GM19239 (cell line): ENCODE data around the gene DCAF11.

Experiments
- DNase-seq: peaks from one replicate; pipeline ENCODE4 v3.0.0; 2011; ENCODE audit warnings: low spot score; ENCODE audit not compliant: insufficient read length
- FAIRE-seq: peaks from 2 replicates; lab custom pipeline; 2011; peaks lifted over from hg19 to GRCh38; lab: Jason Lieb, UNC

Gene DCAF11

GRCh38 chr14:24150567-24150966, 36.0 kb downstream of the DCAF11 start:
- DNase-seq = no peak
- FAIRE-seq = no peak

GRCh38 chr14:24150993-24151392, 36.4 kb downstream of the DCAF11 start:
- no peak for FAIRE-seq
- DNase-seq = no peak

- FAIRE-seq (no peak), DNase-seq (no peak)
Measured at GRCh38 chr14:24151404-24152080, 37.0 kb downstream of the DCAF11 start.

GRCh38 chr14:24155100-24155499, 40.5 kb downstream of the DCAF11 start:
- no peak for DNase-seq
- no peak for FAIRE-seq

GRCh38 chr14:24156840-24157239, 42.3 kb downstream of the DCAF11 start:
- FAIRE-seq (no peak), DNase-seq (no peak)

- no peak for DNase-seq
- FAIRE-seq = no peak
Measured at GRCh38 chr14:24157331-24157730, 42.8 kb downstream of the DCAF11 start.

GRCh38 chr14:24159777-24160498, 45.4 kb downstream of the DCAF11 start:
- FAIRE-seq = no peak

GRCh38 chr14:24160499-24160849, 45.9 kb downstream of the DCAF11 start:
- DNase-seq (no peak), FAIRE-seq (no peak)

More at GRCh38 chr14:24159777-24160498, 45.4 kb downstream of the DCAF11 start:
- DNase-seq = no peak

- peak; percentile 99 for FAIRE-seq
- DNase-seq = peak; percentile 83
Measured at GRCh38 chr14:24160850-24161804, 46.5 kb downstream of the DCAF11 start, which contains the start of gene IRF9. Gene IRF9 (plus strand): TSS chr14:24161265. CDS start chr14:24162145, 880 bp downstream.

GRCh38 chr14:24162093-24162492, 47.5 kb downstream of the DCAF11 start:
- no peak for DNase-seq

GRCh38 chr14:24164518-24164991, 50.0 kb downstream of the DCAF11 start:
- DNase-seq (no peak), FAIRE-seq (no peak)

More at GRCh38 chr14:24162093-24162492, 47.5 kb downstream of the DCAF11 start:
- FAIRE-seq = no peak

GRCh38 chr14:24165785-24166184, 51.2 kb downstream of the DCAF11 start:
- DNase-seq (no peak), FAIRE-seq (no peak)

GRCh38 chr14:24167469-24168114, 53.0 kb downstream of the DCAF11 start:
- no peak for DNase-seq
- no peak for FAIRE-seq

GRCh38 chr14:24171422-24172260, 57.1 kb downstream of the DCAF11 start, which contains the start of gene REC8:
Gene REC8 (plus strand): TSS chr14:24172080. CDS start chr14:24172553, 473 bp downstream.
- peak; percentile 79 for FAIRE-seq
- DNase-seq = peak; percentile 85

- no peak for FAIRE-seq
- DNase-seq = no peak
Measured at GRCh38 chr14:24172261-24172860, 57.8 kb downstream of the DCAF11 start.

GRCh38 chr14:24172871-24173281, 58.3 kb downstream of the DCAF11 start:
- no peak for DNase-seq
- no peak for FAIRE-seq
